GM21528 (cell line): ENCODE results near the gene GPR162.
"Not testable (repeated sequence)": the region's sequence is repeated elsewhere in the genome, so short reads cannot be mapped to it uniquely, and the experiment has no call there.

Source experiments
- ATAC-seq: cut with Tn5 transposase; IDR thresholded peaks from one replicate; pipeline ENCODE4 v1.9.1; 2021; ENCODE audit warnings: mild to moderate bottlenecking, moderate library complexity; ENCODE audit not compliant: unreplicated experiment, low FRiP score

GPR162 gene

DNA sequence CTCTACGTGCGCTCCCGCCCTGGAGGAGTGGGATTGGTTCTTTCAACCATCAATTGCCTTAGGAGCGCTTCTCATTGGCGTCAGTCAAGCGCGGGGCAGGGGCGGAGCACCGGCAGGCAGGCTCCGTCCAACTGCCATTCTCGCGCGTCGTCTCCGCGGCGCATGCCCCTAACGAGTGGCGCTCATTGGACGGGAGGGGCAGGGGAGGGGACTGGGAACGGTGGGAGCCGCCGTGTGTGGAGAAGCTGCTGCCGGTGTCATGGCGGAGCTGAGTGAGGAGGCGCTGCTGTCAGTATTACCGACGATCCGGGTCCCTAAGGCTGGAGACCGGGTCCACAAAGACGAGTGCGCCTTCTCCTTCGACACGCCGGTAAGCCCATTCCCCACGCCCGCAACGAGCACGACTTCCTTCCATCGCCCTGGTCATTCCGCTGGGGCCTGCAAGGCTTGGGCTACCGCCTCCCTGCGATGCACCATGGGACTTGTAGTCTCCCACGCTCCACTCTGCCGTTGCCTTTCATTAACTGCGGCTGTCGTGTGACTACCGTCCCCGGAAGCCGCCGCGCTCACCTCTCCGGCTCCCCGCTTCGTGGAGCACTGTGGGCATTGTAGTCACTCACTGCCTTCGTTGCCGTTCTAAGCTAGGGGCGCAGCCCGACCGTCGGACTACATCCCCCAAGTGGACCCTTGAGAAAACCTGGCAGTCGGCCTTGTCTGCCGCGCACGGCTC, 30.5 kb downstream of the GPR162 start, which contains the start of gene USP5:
USP5 (plus strand) TSS at position 230 of the 730 bp plus-strand sequence; CDS start at position 260, 30 bp downstream.
- peak; percentile 75 for ATAC-seq

DNA sequence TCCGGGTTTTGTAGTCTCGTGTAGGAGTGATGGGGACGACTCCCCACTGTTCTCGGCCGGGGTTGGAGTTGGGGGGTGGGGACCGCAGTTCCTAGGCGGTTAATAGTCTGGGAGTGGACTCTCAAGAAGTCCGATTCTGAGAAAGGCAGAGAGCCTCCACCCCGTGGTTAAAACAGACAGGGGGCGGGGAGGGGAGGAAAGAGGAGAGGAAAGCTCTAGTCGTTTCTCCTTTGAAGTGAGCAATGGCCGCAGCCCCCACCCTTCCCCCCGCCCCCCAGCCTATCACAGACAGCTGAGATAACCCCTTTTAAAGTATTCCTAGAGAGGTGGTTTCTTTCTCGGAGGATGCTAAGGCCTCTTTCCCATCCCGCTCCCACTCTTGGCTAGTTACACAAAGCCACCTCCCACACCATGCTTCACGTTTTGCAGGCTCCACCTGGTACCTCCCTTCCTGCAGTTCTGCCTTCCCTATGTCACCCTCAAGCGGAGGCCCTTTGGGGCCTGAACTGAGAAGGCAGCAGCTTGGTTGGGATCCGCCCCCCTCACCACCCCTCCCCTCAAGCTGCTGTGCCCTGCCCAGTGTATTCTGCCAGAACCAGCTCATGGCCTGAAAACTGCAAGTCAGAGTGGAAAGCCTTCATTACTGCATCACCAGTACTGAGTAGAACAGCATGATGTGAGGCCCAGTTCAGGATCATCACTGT, 31.2 kb downstream of the GPR162 start:
- no peak for ATAC-seq

DNA sequence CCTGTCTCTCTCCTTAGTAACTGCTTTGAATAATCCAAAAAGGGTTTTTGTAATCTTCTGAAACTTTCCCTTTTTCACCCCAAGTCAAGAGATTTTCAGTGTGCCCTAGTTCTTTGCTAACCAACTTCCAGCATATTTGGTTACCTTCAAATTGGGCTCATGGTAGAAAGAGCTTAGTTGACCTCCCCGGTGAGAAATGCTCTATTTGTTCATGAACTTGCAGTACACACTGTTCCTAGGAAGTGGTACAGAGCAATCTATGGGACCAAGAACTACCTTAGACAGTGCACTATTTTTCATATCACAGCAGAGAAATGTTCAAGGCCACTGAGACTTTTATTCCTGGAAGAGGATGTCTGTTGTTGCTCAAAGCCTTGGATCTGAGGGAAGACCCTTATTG, 32.0 kb downstream of the GPR162 start:
- ATAC-seq: no peak

DNA sequence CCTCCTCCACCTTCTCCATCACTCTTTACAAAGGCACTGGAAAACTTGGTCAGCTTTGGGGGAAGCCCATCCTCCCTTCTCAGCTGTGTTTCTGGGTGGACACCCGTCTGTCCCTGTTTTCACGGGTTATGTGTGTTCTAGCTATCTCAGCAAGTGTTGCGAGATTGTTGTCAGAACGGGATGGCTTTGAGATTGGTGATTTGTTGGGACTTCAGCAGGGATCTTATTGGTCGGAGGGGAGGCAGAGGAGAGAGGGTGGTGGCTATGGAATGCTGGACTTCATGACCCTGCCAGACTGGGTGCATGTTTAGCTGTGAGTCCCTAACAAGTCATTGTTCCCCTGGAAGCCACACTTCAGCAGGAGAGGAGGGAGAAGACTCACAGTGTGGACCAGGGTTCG, 32.4 kb downstream of the GPR162 start:
- no peak for ATAC-seq

DNA sequence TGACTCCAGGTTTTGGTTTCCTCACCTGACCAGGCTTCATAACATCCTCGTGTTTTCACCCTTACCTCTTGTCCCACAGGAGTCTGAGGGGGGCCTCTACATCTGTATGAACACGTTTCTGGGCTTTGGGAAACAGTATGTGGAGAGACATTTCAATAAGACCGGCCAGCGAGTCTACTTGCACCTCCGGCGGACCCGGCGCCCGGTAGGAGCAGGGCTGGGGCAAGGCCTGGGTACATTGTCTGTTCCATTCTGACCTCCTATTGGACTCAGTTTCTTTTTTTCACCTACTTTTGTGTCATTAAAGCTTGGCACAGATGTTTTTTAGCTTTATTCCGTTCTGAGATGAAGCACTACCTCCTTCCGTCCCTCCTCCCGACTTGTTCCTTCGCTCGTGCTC, 33.7 kb downstream of the GPR162 start:
- no peak for ATAC-seq

DNA sequence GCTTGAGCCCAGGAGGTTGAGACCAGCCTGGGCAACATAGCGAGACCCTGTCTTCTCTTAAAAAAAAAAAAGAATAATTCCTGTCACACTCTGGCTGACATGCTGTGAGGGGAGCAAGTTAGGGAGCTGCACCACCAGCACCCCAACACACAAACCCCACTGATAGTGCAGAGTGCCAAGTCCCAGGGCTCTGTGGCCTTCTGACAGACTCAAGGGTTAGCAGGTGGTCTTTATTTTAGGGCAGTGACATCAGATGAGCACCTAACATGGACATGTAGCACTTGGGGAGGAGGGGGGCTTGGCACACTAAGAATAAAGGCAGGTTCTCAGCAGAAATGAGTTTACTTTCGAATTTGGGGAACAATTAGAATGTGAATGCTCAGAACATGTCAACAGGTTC, 37.2 kb downstream of the GPR162 start:
- no peak for ATAC-seq

DNA sequence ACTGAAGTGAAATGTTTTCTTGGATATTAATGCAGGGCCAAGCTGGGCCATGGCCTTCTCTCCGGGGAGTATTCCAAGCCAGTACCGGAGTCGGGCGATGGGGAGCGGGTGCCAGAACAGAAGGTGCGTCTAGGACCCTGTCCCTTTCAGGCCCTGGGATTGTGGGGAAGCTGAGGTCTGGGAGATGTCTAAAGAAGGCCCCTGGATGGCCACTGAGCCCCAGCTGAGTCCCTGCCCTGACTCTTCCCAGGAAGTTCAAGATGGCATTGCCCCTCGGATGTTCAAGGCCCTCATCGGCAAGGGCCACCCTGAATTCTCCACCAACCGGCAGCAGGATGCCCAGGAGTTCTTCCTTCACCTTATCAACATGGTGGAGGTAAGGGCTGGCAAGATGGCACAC, 38.5 kb downstream of the GPR162 start:
- ATAC-seq: no peak

DNA sequence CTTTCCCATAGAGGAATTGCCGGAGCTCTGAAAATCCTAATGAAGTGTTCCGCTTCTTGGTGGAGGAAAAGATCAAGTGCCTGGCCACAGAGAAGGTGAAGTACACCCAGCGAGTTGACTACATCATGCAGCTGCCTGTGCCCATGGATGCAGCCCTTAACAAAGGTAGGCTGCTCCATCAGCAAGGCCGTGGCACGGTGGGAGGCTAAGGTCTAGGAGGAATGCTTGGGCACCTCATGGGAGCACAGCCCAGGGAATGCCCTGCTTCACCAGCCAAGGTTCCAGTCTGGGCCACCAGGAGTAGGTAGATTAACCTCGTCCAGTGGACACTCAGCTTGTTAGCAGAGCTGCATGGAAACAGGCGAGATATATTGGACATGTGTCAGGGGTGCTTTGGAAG, 39.3 kb downstream of the GPR162 start:
- no peak for ATAC-seq

DNA sequence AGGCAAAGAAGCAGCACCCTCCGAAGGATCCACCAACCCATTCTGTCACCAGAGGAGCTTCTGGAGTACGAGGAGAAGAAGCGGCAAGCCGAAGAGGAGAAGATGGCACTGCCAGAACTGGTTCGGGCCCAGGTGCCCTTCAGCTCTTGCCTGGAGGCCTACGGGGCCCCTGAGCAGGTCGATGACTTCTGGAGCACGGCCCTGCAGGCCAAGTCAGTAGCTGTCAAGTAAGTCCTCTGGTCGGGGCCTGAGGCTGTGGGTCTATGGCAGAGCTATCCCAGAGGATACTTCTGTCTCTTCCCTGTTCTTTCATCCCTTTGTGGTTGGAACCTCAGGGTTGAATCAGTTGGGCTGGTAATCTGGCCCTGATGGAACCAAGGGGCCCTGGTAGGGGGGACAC, 39.8 kb downstream of the GPR162 start:
- ATAC-seq: no peak

DNA sequence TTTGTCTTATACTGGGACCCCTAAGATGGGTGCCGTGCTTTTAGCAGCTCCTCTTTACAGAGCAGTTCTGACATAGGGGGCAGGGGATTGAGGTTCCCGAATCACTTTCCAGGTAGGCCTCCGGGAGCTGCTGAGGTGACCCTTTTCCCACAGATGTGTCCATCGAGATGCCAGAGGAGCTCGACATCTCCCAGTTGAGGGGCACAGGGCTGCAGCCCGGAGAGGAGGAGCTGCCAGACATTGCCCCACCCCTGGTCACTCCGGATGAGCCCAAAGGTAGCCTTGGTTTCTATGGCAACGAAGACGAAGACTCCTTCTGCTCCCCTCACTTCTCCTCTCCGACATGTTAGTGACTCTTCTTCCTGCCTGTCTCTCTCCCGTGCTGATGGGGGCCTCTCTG, 41.4 kb downstream of the GPR162 start:
- no peak for ATAC-seq

DNA sequence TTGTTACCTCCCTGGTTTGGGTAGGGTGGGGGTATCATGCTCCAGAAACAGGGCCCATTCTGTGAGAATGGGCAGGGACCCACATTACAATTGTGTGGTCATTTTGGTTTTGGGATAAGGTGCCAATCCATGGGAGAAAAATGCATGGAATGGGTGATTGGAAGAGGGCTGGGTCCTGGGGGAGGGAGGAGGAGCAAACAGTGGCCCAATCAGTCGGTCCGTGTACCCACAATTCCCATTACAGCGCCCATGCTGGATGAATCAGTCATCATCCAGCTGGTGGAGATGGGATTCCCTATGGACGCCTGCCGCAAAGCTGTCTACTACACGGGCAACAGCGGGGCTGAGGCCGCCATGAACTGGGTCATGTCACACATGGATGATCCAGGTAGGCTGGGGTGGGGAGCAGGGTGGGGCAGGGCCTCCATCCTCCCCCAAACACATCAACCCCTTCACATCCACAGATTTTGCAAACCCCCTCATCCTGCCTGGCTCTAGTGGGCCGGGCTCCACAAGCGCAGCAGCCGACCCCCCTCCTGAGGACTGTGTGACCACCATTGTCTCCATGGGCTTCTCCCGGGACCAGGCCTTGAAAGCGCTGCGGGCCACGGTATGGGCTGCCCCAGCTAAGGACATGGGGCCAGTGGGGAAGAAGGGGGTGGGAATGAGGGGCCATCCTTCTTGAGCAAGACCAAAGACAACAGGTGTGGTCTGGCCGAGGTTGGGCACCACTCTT, 42.1 kb downstream of the GPR162 start:
- no peak for ATAC-seq

DNA sequence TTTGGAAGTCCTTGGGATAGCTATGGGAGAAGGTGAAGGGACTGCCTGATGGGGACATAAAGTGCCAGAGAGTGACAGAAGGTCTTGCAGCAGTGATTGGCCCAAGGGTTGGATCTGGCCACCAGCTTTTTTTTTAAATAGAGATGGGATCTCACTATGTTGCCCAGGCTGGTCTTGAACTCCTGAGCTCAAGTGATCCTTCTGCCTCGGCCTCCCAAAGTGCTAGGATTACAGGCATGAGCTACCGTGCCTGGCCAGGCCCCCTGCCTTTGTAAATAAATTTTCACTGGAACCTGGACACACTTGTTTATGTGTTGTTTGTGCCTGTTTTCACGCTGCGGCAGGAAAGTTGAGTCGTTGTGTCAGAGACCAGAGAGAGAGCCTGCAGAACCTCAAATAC, 43.7 kb downstream of the GPR162 start:
- ATAC-seq: not testable (repeated sequence)

DNA sequence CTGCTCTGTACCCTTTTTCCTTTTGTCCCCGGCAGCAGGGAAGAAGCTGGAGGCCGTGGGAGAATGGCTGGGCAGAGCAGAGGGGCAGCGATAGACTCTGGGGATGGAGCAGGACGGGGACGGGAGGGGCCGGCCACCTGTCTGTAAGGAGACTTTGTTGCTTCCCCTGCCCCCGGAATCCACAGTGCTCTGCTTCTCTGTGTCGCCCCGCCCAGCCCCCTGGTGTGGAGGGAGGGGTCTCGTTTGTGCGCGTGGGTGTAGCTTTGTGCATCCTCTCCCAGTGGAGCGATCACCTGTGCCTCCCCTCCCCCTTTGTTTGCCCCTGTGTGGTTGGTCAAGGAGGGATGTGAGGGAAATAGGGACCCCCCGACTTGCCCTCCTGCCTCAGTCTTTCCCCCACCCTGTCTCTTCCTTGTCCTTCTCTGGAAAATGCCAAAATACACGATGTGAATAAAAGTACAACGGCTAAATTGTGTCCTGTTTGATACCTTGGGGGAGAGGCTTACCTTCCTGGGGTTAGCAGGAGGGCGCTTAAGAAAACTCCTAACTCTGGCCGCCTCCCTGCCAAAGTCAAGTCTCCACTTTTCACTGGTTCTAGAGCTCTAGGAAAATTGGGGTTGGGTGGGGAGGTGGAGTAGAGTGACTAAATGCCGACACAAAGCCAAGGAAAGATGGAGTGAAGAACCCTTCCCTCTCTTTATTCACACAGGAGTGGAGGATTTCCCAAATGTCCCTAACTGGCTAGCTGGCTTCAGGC, 44.7 kb downstream of the GPR162 start:
- no peak for ATAC-seq

DNA sequence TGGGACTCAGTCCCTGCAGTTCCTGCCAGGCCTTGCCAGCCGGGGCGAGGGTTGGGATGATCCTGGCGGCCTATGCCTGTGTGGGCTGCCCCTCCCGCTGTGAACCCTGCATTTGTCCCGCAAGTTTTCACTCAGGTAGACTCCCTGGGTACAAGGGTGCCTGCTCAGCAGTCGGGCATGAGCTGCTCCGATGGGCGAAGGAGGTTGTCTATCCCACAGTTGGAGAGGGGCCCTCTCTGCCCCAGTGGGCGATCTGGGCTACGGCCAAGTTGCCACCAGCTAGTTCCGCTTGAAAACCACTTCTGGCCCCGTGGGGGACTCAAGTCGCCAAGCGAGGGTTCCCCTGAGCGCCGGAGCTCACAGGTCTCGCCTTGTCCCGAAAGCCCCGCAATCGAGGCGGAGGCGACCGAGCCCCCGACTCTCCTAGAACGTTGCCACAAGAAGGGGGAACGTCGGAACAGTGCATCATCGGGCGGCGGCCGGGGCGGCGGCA, 45.3 kb downstream of the GPR162 start:
- ATAC-seq: peak; percentile 10

DNA sequence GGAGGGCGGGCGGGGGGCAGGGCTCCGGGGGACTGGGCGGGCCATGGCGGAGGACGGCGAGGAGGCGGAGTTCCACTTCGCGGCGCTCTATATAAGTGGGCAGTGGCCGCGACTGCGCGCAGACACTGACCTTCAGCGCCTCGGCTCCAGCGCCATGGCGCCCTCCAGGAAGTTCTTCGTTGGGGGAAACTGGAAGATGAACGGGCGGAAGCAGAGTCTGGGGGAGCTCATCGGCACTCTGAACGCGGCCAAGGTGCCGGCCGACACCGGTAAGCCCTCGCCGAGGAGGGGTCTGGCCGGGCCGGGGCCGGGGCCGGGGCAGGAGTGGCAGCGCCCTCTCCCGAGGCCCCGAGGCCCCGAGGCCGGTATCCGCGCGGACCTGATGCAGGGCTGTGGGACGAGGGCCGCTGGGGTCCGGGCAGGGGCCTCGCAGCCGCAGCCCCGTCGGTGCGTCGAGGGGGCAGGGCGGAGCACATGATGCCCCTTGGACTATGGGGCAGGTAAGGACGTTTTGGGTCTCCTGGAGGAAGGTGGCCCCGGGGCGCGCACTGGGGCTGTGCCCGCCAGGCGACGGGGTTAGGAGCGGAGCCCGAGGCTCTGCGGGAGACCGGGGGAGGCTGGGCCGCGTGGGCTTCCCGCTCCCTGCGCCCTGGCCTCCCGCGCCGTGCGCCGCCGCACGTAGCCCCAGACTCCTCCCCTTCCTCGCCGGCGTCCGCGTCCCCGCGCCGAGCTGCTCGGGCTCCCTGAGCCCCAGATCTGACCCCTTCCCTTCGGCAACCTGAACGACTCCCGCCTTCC, 46.0 kb downstream of the GPR162 start, which contains the start of gene TPI1:
TPI1 (plus strand) TSS at position 119 of the 798 bp plus-strand sequence; CDS start at position 155, 36 bp downstream.
- ATAC-seq: peak; percentile 46

DNA sequence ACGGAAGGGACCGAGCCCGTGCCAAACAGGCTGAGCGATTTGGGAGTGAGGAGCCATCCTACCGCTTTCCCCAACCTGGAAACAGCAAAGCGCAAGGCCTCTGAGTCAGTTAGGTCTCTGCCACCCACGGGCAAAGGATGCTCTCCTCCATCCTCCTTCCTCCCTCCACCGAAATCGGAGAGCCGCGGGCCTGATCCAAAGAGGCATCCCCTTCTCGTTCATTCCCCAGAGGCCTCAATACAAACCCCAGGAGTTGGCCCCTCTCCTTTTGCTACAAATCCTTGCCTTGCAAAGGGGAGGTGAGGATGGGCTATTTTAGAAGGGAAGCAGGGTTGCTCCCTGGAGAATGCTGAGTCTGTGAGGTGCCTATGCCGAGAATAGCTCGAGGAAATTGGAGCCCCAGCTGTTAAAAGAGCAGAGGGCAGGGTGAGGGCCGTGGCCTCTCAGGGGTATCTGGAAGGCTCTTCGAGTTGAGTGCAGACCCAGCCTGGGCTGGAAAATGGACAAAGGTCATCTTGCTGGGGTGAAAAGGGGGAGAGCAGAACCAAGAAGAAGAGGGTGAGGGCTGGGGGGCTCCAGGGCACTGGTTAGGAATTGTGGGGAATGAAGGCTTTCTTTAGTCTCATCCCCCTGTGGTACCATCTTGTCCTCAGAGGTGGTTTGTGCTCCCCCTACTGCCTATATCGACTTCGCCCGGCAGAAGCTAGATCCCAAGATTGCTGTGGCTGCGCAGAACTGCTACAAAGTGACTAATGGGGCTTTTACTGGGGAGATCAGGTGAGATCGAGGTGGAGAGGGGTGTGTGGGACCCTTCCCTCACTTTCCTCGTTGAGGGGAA, 46.8 kb downstream of the GPR162 start:
- no peak for ATAC-seq

DNA sequence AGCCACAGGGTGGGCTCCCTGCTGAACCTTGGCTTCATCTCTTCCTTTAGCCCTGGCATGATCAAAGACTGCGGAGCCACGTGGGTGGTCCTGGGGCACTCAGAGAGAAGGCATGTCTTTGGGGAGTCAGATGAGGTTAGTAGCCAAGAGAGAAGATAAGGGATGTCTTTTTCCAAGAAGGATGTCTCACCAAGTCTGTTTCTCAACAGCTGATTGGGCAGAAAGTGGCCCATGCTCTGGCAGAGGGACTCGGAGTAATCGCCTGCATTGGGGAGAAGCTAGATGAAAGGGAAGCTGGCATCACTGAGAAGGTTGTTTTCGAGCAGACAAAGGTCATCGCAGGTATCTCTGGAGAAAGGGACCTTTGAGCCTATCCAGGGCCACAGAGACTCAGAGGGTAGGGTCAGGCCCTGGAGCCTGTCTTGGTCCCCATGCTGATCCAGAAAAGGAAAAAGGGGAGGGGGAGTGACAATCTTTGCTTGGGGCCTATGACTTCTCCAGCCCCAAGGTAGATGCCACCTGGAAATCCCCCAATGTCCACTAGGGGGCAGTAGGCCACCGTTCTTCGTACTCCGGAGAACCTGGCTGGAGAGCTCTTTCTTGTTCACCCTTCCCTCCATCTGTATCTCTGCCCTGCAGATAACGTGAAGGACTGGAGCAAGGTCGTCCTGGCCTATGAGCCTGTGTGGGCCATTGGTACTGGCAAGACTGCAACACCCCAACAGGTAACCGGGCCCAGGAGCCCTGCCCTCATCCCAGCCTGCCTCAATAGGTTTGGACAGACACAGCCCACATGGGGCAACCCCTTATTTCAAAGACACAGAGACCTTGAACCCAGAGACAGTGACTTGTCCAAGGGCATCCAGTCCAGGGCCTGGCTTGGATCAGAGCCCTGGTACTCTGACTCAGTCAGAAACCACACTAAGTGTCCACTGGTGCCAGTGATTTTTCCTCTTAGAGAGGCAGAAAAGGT, 47.7 kb downstream of the GPR162 start:
- no peak for ATAC-seq

DNA sequence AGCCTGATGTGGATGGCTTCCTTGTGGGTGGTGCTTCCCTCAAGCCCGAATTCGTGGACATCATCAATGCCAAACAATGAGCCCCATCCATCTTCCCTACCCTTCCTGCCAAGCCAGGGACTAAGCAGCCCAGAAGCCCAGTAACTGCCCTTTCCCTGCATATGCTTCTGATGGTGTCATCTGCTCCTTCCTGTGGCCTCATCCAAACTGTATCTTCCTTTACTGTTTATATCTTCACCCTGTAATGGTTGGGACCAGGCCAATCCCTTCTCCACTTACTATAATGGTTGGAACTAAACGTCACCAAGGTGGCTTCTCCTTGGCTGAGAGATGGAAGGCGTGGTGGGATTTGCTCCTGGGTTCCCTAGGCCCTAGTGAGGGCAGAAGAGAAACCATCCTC, 48.7 kb downstream of the GPR162 start:
- ATAC-seq: not testable (repeated sequence)
